OCI-LY7 (cell line): ENCODE results near the gene FTSJ3.

Source experiments
- EZH2phosphoT487 ChIP-seq: fragments of 200-600 bp; sonication (generic); IDR thresholded peaks from 2 replicates; pipeline ENCODE4 v1.6.1; 2018; ENCODE audit warnings: low read depth, borderline replicate concordance, mild to moderate bottlenecking, mixed run types, antibody characterized with exemption, low read length, moderate library complexity, mixed read lengths
- TF ChIP-seq, protein P1 (sequence below): fragments of 200-600 bp; sonication (generic); conservative IDR thresholded peaks from 2 replicates; pipeline ENCODE4 v1.5.1; 2014; ENCODE audit warnings: mild to moderate bottlenecking, antibody characterized with exemption, low read length, moderate library complexity, mixed read lengths

GRCh38 chr17:63798572-63799106 lies 28.8 kb downstream of the FTSJ3 start:
- TF ChIP-seq, protein P1, sequence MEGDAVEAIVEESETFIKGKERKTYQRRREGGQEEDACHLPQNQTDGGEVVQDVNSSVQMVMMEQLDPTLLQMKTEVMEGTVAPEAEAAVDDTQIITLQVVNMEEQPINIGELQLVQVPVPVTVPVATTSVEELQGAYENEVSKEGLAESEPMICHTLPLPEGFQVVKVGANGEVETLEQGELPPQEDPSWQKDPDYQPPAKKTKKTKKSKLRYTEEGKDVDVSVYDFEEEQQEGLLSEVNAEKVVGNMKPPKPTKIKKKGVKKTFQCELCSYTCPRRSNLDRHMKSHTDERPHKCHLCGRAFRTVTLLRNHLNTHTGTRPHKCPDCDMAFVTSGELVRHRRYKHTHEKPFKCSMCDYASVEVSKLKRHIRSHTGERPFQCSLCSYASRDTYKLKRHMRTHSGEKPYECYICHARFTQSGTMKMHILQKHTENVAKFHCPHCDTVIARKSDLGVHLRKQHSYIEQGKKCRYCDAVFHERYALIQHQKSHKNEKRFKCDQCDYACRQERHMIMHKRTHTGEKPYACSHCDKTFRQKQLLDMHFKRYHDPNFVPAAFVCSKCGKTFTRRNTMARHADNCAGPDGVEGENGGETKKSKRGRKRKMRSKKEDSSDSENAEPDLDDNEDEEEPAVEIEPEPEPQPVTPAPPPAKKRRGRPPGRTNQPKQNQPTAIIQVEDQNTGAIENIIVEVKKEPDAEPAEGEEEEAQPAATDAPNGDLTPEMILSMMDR: no peak
- no peak for TF ChIP-seq EZH2phosphoT487
